H9 (cell line): ENCODE results near the gene TRAK2. TPM values are rescaled to one million over a fixed set of nuclear protein-coding genes. Genes with fewer than 3 reads are reported as not detected.

Experiments used
- DNase-seq: peaks from one replicate; pipeline ENCODE4 v3.0.0-alpha.2; 2017
- H2AFZ ChIP-seq: one replicate; pipeline ENCODE4 v1.6.1; 2013; ENCODE audit warnings: mild to moderate bottlenecking, low read length, control low read depth, moderate library complexity
- H2AK5ac ChIP-seq: 2 replicates; pipeline ENCODE4 v1.6.1; 2013; ENCODE audit warnings: low read length, control low read depth, mixed read lengths; ENCODE audit not compliant: insufficient read length
- H2BK120ac ChIP-seq: one replicate; pipeline ENCODE4 v1.6.1; 2013; ENCODE audit warnings: low read depth, mild to moderate bottlenecking, low read length, control low read depth, inconsistent platforms; ENCODE audit not compliant: poor library complexity, severe bottlenecking
- H2BK12ac ChIP-seq: 2 replicates; pipeline ENCODE4 v1.6.1; 2013; ENCODE audit warnings: low read length, control low read depth, mixed read lengths, low read depth; ENCODE audit not compliant: insufficient read length
- H2BK15ac ChIP-seq: 2 replicates; pipeline ENCODE4 v1.6.1; 2013; ENCODE audit warnings: low read depth, low read length, control low read depth
- H2BK20ac ChIP-seq: one replicate; pipeline ENCODE4 v1.6.1; 2013; ENCODE audit warnings: low read depth, mild to moderate bottlenecking, low read length, control low read depth, inconsistent platforms; ENCODE audit not compliant: poor library complexity, severe bottlenecking
- H2BK5ac ChIP-seq: 2 replicates; pipeline ENCODE4 v1.6.1; 2013; ENCODE audit warnings: low read length, control low read depth, mixed read lengths; ENCODE audit not compliant: insufficient read length
- H3K14ac ChIP-seq: 2 replicates; pipeline ENCODE4 v1.6.1; 2013; ENCODE audit warnings: low read length, control low read depth; ENCODE audit not compliant: insufficient read depth
- H3K18ac ChIP-seq: 2 replicates; pipeline ENCODE4 v1.6.1; 2013; ENCODE audit warnings: low read depth, mild to moderate bottlenecking, mixed read lengths, low read length, control low read depth; ENCODE audit not compliant: insufficient read length
- H3K23ac ChIP-seq: 2 replicates; pipeline ENCODE4 v1.6.1; 2013; ENCODE audit warnings: low read length, control low read depth, mixed read lengths, low read depth; ENCODE audit not compliant: insufficient read length
- H3K23me2 ChIP-seq: 2 replicates; pipeline ENCODE4 v1.6.1; 2013; ENCODE audit warnings: low read depth, mild to moderate bottlenecking, mixed read lengths, low read length, control low read depth; ENCODE audit not compliant: insufficient read length, poor library complexity, severe bottlenecking
- H3K27ac ChIP-seq: 2 replicates; pipeline ENCODE4 v1.5.1; 2013; ENCODE audit warnings: low read length, control low read depth, mixed read lengths, low read depth; ENCODE audit not compliant: insufficient read length
- H3K27me3 ChIP-seq: 2 replicates; pipeline ENCODE4 v1.6.1; 2013; ENCODE audit warnings: low read length, control low read depth, inconsistent platforms; ENCODE audit not compliant: insufficient read depth
- H3K4ac ChIP-seq: 2 replicates; pipeline ENCODE4 v1.6.1; 2013; ENCODE audit warnings: low read depth, mild to moderate bottlenecking, control low read depth, inconsistent platforms, low read length, moderate library complexity
- H3K4me1 ChIP-seq: 2 replicates; pipeline ENCODE4 v1.6.1; 2013; ENCODE audit warnings: low read length, control low read depth, inconsistent platforms; ENCODE audit not compliant: insufficient read depth
- H3K4me2 ChIP-seq: 2 replicates; pipeline ENCODE4 v1.6.1; 2013; ENCODE audit warnings: low read length, control low read depth, mixed read lengths; ENCODE audit not compliant: insufficient read length, insufficient read depth
- H3K56ac ChIP-seq: 2 replicates; pipeline ENCODE4 v1.6.1; 2013; ENCODE audit warnings: low read depth, mild to moderate bottlenecking, mixed read lengths, low read length, control low read depth; ENCODE audit not compliant: insufficient read length
- H3K79me1 ChIP-seq: 2 replicates; pipeline ENCODE4 v1.6.1; 2013; ENCODE audit warnings: low read depth, mild to moderate bottlenecking, moderate library complexity, low read length, control low read depth, inconsistent platforms; ENCODE audit not compliant: insufficient read depth, poor library complexity, severe bottlenecking
- H3K79me2 ChIP-seq: 2 replicates; pipeline ENCODE4 v1.6.1; 2013; ENCODE audit warnings: low read length, control low read depth, inconsistent platforms; ENCODE audit not compliant: insufficient read depth
- H3K9ac ChIP-seq: 2 replicates; pipeline ENCODE4 v1.6.1; 2013; ENCODE audit warnings: low read length, control low read depth, mixed read lengths; ENCODE audit not compliant: insufficient read length; ENCODE audit errors: extremely low read depth
- H3K9me3 ChIP-seq: one replicate; pipeline ENCODE4 v1.6.1; 2013; ENCODE audit warnings: low read depth, low read length, inconsistent platforms; ENCODE audit not compliant: control insufficient read depth
- H3T11ph ChIP-seq: one replicate; pipeline ENCODE4 v1.6.1; 2013; ENCODE audit warnings: mild to moderate bottlenecking, low read length, control low read depth, inconsistent platforms
- H4K20me1 ChIP-seq: one replicate; pipeline ENCODE4 v1.6.1; 2013; ENCODE audit not compliant: control insufficient read depth, insufficient read length, insufficient read depth
- H4K5ac ChIP-seq: 2 replicates; pipeline ENCODE4 v1.6.1; 2013; ENCODE audit warnings: low read depth, mild to moderate bottlenecking, mixed read lengths, low read length, control low read depth; ENCODE audit not compliant: insufficient read length
- H4K8ac ChIP-seq: replicated peaks from 2 replicates; pipeline ENCODE4 v1.6.1; 2013; ENCODE audit warnings: low read length, control low read depth, mixed read lengths, low read depth; ENCODE audit not compliant: insufficient read length
- H4K91ac ChIP-seq: 2 replicates; pipeline ENCODE4 v1.6.1; 2013; ENCODE audit warnings: low read depth, mild to moderate bottlenecking, moderate library complexity, mixed read lengths, low read length, control low read depth; ENCODE audit not compliant: insufficient read length
- H3K27ac Mint-ChIP-seq, 3 experiments: 2 replicates in 2 of 3; 3 replicates in 1 of 3; pipeline ENCODE4 v1.8.0; 2020 to 2021; ENCODE audit warnings: mixed read lengths in 3 of 3, mild to moderate bottlenecking in 1 of 3, moderate library complexity in 1 of 3
- H3K27me3 Mint-ChIP-seq: 2 replicates; pipeline ENCODE4 v1.8.0; 2021; ENCODE audit warnings: low read depth, mild to moderate bottlenecking, moderate library complexity, mixed read lengths
- H3K36me3 Mint-ChIP-seq, 3 experiments: 2 replicates in 2 of 3; 3 replicates in 1 of 3; pipeline ENCODE4 v1.8.0; 2020 to 2021; ENCODE audit warnings: low read depth in 3 of 3, mixed read lengths in 3 of 3; ENCODE audit not compliant: insufficient read depth in 1 of 3
- H3K4me1 Mint-ChIP-seq, 2 experiments: 2 replicates each; pipeline ENCODE4 v1.8.0; 2020; ENCODE audit warnings: mixed read lengths in 2 of 2
- H3K4me3 Mint-ChIP-seq, 2 experiments: 2 replicates in 1 of 2; 3 replicates in 1 of 2; pipeline ENCODE4 v1.8.0; 2020 to 2021; ENCODE audit warnings: mild to moderate bottlenecking in 2 of 2, mixed read lengths in 2 of 2, moderate library complexity in 1 of 2
- H3K9me3 Mint-ChIP-seq, 2 experiments: 2 replicates in 1 of 2; 3 replicates in 1 of 2; pipeline ENCODE4 v1.8.0; 2020; ENCODE audit warnings: mild to moderate bottlenecking in 2 of 2, mixed read lengths in 2 of 2, moderate library complexity in 1 of 2
- WGBS: extraction: QIAGEN DNeasy Blood & Tissue Kit; methylation state at CpG from one replicate; pipeline ENCODE4 v1.1.7; 2013; ENCODE audit warnings: missing lambda C conversion rate, low lambda C conversion rate, mixed read lengths; ENCODE audit not compliant: insufficient read length; ENCODE audit errors: extremely low coverage; 5-methylcytosine and 5-hydroxymethylcytosine counted together
- total RNA-seq: library from RNA; stranded (reverse); gene quantifications from 2 replicates; pipeline ENCODE4 v1.2.1, GENCODE V29; 2021
- TF ChIP-seq, protein P1 (sequence below): fragments of 200-600 bp; sonication (generic); conservative IDR thresholded peaks from 3 replicates; pipeline ENCODE4 v1.8.0; 2021; ENCODE audit warnings: antibody characterized with exemption, mild to moderate bottlenecking

TRAK2 gene
- total RNA-seq, 1 experiment from 2014 or later, result 14.2 TPM

DNA sequence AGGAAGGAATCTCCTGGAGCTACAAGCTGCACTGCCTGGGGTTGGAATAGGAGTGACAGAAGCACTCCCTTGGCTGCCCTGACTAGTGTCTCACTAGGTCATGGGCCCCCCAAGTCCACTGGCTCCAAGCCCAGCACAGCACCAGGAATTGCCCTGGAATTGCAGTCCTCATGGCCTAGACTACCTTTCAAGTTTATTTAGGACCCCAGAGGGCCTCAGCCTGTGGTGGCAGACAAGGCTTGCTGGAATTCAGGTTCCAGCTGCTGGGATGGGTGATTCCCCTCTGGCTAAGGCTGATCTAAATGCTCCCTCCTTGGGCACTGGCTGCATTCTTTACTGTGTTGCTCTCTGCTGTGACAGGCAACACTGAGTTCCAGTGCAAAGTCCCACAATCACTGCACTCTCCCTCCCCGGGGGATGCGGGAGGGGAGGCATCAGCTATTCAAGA, 14.3 kb upstream of the TRAK2 start:
- H3K4me2 ChIP-seq, result no peak overlapping the region
- H2BK20ac ChIP-seq, result no peak overlapping the region
- no peak overlapping the region for H3K27ac ChIP-seq
- H3K79me1 ChIP-seq, result no peaks in the 10 kb centered on the region
- no peaks in the 10 kb centered on the region; the same call in 1 of the 2 replicates for H3K4me1 ChIP-seq
- no peaks in the 10 kb centered on the region for H3K27me3 ChIP-seq
- no peaks in the 10 kb centered on the region for H3K79me2 ChIP-seq
- no peaks in the 10 kb centered on the region for H3K23me2 ChIP-seq
- H2BK5ac ChIP-seq, result no peak overlapping the region
- H3K9me3 Mint-ChIP-seq, result no peaks in the 10 kb centered on the region
- no peak overlapping the region for H4K5ac ChIP-seq
- no CpG with 5 or more reads among the region's 2 CpGs for WGBS
- H2AFZ ChIP-seq, result no peak overlapping the region
- H3K27me3 Mint-ChIP-seq, result no peaks in the 10 kb centered on the region
- H2BK120ac ChIP-seq, result no peak overlapping the region
- DNase-seq, result no peak
- no peak overlapping the region for H3K56ac ChIP-seq
- H4K20me1 ChIP-seq, result no peaks in the 10 kb centered on the region
- H3K9me3 ChIP-seq, result no peaks in the 10 kb centered on the region
- no peak overlapping the region for H3K23ac ChIP-seq
- no peak overlapping the region for H3K9ac ChIP-seq
- H3K18ac ChIP-seq, result no peak overlapping the region
- H3K4me1 Mint-ChIP-seq, result peaks cover 2% of the 10 kb centered on the region in 2 experiments
- H3K4ac ChIP-seq, result no peak overlapping the region
- H3K27ac Mint-ChIP-seq, result no peak overlapping the region
- no peak overlapping the region; the same call in 1 of the 2 replicates for H3K14ac ChIP-seq
- no peak overlapping the region for H2BK12ac ChIP-seq
- H2AK5ac ChIP-seq, result no peak overlapping the region
- H2BK15ac ChIP-seq, result no peak overlapping the region
- no peak overlapping the region for H3K4me3 Mint-ChIP-seq
- no peak overlapping the region for H3T11ph ChIP-seq
- H3K36me3 Mint-ChIP-seq, result peaks cover 15 to 31% (median 19%) of the 10 kb centered on the region in 3 experiments
- H4K8ac ChIP-seq, result no peak overlapping the region
- no peak overlapping the region for H4K91ac ChIP-seq
- TF ChIP-seq, protein P1, sequence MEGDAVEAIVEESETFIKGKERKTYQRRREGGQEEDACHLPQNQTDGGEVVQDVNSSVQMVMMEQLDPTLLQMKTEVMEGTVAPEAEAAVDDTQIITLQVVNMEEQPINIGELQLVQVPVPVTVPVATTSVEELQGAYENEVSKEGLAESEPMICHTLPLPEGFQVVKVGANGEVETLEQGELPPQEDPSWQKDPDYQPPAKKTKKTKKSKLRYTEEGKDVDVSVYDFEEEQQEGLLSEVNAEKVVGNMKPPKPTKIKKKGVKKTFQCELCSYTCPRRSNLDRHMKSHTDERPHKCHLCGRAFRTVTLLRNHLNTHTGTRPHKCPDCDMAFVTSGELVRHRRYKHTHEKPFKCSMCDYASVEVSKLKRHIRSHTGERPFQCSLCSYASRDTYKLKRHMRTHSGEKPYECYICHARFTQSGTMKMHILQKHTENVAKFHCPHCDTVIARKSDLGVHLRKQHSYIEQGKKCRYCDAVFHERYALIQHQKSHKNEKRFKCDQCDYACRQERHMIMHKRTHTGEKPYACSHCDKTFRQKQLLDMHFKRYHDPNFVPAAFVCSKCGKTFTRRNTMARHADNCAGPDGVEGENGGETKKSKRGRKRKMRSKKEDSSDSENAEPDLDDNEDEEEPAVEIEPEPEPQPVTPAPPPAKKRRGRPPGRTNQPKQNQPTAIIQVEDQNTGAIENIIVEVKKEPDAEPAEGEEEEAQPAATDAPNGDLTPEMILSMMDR, result no peak
